H1 (cell line): ENCODE data around the gene RHBG. TPM values are rescaled to one million over a fixed set of nuclear protein-coding genes. Genes with fewer than 3 reads are reported as not detected.

Experiments used
- CTCF ChIA-PET: fragments of 300-600 bp; sonication (Branson Sonifier 250); formaldehyde crosslinking; loops from one replicate; lab custom pipeline; 2021; ENCODE audit not compliant: partially characterized antibody; lab: Charles Lee
- POLR2A ChIA-PET: fragments of 300-600 bp; sonication (Branson Sonifier 250); formaldehyde crosslinking; loops from one replicate; lab custom pipeline; 2021; ENCODE audit warnings: inconsistent platforms; ENCODE audit not compliant: partially characterized antibody; lab: Charles Lee
- DNase-seq, 2 experiments: peaks; one replicate each; pipeline versions ENCODE4 v3.0.0 to v3.0.0-alpha.2; 2010 to 2022; ENCODE audit warnings: low spot score in 2 of 2, low read depth in 1 of 2, mixed read lengths in 1 of 2
- FAIRE-seq: peaks from 2 replicates; lab custom pipeline; 2011; peaks lifted over from hg19 to GRCh38; lab: Jason Lieb, UNC
- H2AFZ ChIP-seq: 2 replicates; pipeline ENCODE4 v1.8.1; 2012; ENCODE audit warnings: low read length, inconsistent platforms
- H2AK5ac ChIP-seq: 2 replicates; pipeline ENCODE4 v1.6.1; 2013; ENCODE audit warnings: low read depth, low read length
- H2BK120ac ChIP-seq: replicated peaks from 2 replicates; pipeline ENCODE3; 2013; ENCODE audit warnings: low read depth, low read length, inconsistent platforms
- H2BK12ac ChIP-seq: 2 replicates; pipeline ENCODE4 v1.6.1; 2013; ENCODE audit warnings: low read depth, low read length
- H2BK15ac ChIP-seq: 2 replicates; pipeline ENCODE4 v1.6.1; 2013; ENCODE audit warnings: low read length
- H2BK20ac ChIP-seq: 2 replicates; pipeline ENCODE4 v1.6.1; 2013; ENCODE audit warnings: low read length
- H2BK5ac ChIP-seq: 2 replicates; pipeline ENCODE4 v1.6.1; 2013; ENCODE audit warnings: low read depth, low read length
- H3K14ac ChIP-seq: 2 replicates; pipeline ENCODE4 v1.6.1; 2013; ENCODE audit warnings: inconsistent platforms; ENCODE audit not compliant: insufficient read length
- H3K18ac ChIP-seq: 2 replicates; pipeline ENCODE4 v1.6.1; 2013; ENCODE audit warnings: low read length; ENCODE audit errors: extremely low read depth
- H3K23ac ChIP-seq: 2 replicates; pipeline ENCODE4 v1.6.1; 2013; ENCODE audit warnings: inconsistent platforms; ENCODE audit not compliant: insufficient read length
- H3K23me2 ChIP-seq: 2 replicates; pipeline ENCODE4 v1.6.1; 2013; ENCODE audit warnings: low read depth, low read length
- H3K27ac ChIP-seq: 2 replicates; pipeline ENCODE4 v1.6.1; 2011; ENCODE audit warnings: low read depth, low read length, inconsistent platforms
- H3K27me3 ChIP-seq, 4 experiments: replicated peaks in 1 of 4; 1 replicate in 1 of 4; 2 replicates in 3 of 4; pipeline versions ENCODE4 v1.6.1 to v1.8.1; 2011 to 2013; ENCODE audit warnings: low read length in 3 of 4, mild to moderate bottlenecking in 3 of 4, inconsistent platforms in 2 of 4, mixed read lengths in 2 of 4, moderate library complexity in 1 of 4; ENCODE audit not compliant: control insufficient read depth in 3 of 4, insufficient read depth in 3 of 4; ENCODE audit errors: extremely low read depth in 1 of 4
- H3K36me3 ChIP-seq, 4 experiments: 2 replicates each; pipeline versions ENCODE4 v1.6.1 to v1.8.1; 2011 to 2013; ENCODE audit warnings: mild to moderate bottlenecking in 4 of 4, low read length in 3 of 4, moderate library complexity in 2 of 4, control low read depth in 1 of 4, inconsistent platforms in 1 of 4; ENCODE audit not compliant: insufficient read depth in 4 of 4, control insufficient read depth in 2 of 4
- H3K4ac ChIP-seq: replicated peaks from 2 replicates; pipeline ENCODE3; 2013; ENCODE audit warnings: low read length, low read depth, mixed read lengths, inconsistent platforms; ENCODE audit not compliant: insufficient read length
- H3K4me1 ChIP-seq, 4 experiments: replicated peaks in 1 of 4; 1 replicate in 1 of 4; 2 replicates in 3 of 4; pipeline versions ENCODE4 v1.6.1 to v1.8.1; 2011 to 2013; ENCODE audit warnings: low read length in 3 of 4, inconsistent platforms in 2 of 4, mixed read lengths in 1 of 4; ENCODE audit not compliant: insufficient read depth in 4 of 4, control insufficient read depth in 3 of 4
- H3K4me2 ChIP-seq, 2 experiments: 2 replicates each; pipeline versions ENCODE4 v1.6.1 to v1.8.1; 2011 to 2013; ENCODE audit warnings: low read depth in 2 of 2, low read length in 2 of 2, control low read depth in 1 of 2, inconsistent platforms in 1 of 2, mild to moderate bottlenecking in 1 of 2; ENCODE audit not compliant: insufficient read depth in 1 of 2
- H3K4me3 ChIP-seq, 4 experiments: fragments of 200-600, 300-600 bp in 1 of 4; sonication (generic), shearing (Covaris generic), sonication (Bioruptor Twin) in 1 of 4; 2 replicates each; pipeline versions ENCODE4 v1.5.1 to v1.8.1; 2011 to 2016; ENCODE audit warnings: low read length in 4 of 4, low read depth in 3 of 4, control low read depth in 2 of 4, inconsistent platforms in 2 of 4, mild to moderate bottlenecking in 2 of 4, mixed read lengths in 1 of 4, moderate library complexity in 1 of 4; ENCODE audit not compliant: insufficient read depth in 2 of 4; ENCODE audit errors: extremely low read depth in 1 of 4
- H3K56ac ChIP-seq: replicated peaks from 2 replicates; pipeline ENCODE3; 2013; ENCODE audit warnings: low read depth, mild to moderate bottlenecking, mixed read lengths, low read length, inconsistent platforms; ENCODE audit not compliant: insufficient read length
- H3K79me1 ChIP-seq: 2 replicates; pipeline ENCODE4 v1.6.1; 2013; ENCODE audit warnings: low read depth, low read length, control low read depth
- H3K79me2 ChIP-seq, 2 experiments: 2 replicates each; pipeline versions ENCODE4 v1.6.1 to v1.8.1; 2012 to 2013; ENCODE audit warnings: low read length in 2 of 2, mild to moderate bottlenecking in 2 of 2, inconsistent platforms in 1 of 2; ENCODE audit not compliant: insufficient read depth in 2 of 2, control insufficient read depth in 1 of 2
- H3K9ac ChIP-seq, 4 experiments: replicated peaks in 1 of 4; 1 replicate in 1 of 4; 2 replicates in 3 of 4; pipeline versions ENCODE4 v1.6.1 to v1.8.1; 2011 to 2013; ENCODE audit warnings: low read depth in 3 of 4, low read length in 3 of 4, control low read depth in 2 of 4, mild to moderate bottlenecking in 2 of 4, moderate library complexity in 2 of 4, inconsistent platforms in 1 of 4; ENCODE audit errors: extremely low read depth in 1 of 4
- H3K9me3 ChIP-seq, 2 experiments: 2 replicates each; pipeline versions ENCODE4 v1.6.1 to v1.8.1; 2012 to 2013; ENCODE audit warnings: mild to moderate bottlenecking in 2 of 2, moderate library complexity in 2 of 2, control low read depth in 1 of 2, inconsistent platforms in 1 of 2, low read depth in 1 of 2, low read length in 1 of 2, mixed read lengths in 1 of 2; ENCODE audit not compliant: insufficient read depth in 2 of 2
- H4K20me1 ChIP-seq, 2 experiments: replicated peaks in 1 of 2; 2 replicates each; pipeline versions ENCODE3 to v1.8.1; 2011 to 2013; ENCODE audit warnings: inconsistent platforms in 2 of 2, low read length in 2 of 2, mild to moderate bottlenecking in 1 of 2; ENCODE audit not compliant: insufficient read depth in 2 of 2, control insufficient read depth in 1 of 2
- H4K5ac ChIP-seq: 2 replicates; pipeline ENCODE4 v1.6.1; 2013; ENCODE audit warnings: low read length, low read depth, mixed read lengths, inconsistent platforms; ENCODE audit not compliant: insufficient read length
- H4K8ac ChIP-seq: 2 replicates; pipeline ENCODE4 v1.8.0; 2013; ENCODE audit warnings: mild to moderate bottlenecking, moderate library complexity, low read length, inconsistent platforms; ENCODE audit not compliant: insufficient read depth; ENCODE audit errors: extremely low read depth
- H4K91ac ChIP-seq: replicated peaks from 2 replicates; pipeline ENCODE3; 2013; ENCODE audit warnings: low read length, mixed read lengths, inconsistent platforms; ENCODE audit not compliant: insufficient read length
- ASH2L ChIP-seq: fragments of 200-600, 300-600 bp; sonication (generic); IDR thresholded peaks from one replicate; pipeline ENCODE4 v1.7.1; 2017; ENCODE audit warnings: low read length
- E2F6 ChIP-seq: IDR thresholded peaks from 2 replicates; pipeline ENCODE4 v1.6.1; 2012; ENCODE audit warnings: inconsistent platforms
- KDM4A ChIP-seq: IDR thresholded peaks from one replicate; pipeline ENCODE4 v1.7.1; 2012; ENCODE audit warnings: low read depth, mild to moderate bottlenecking, moderate library complexity, low read length, inconsistent platforms; ENCODE audit not compliant: severe bottlenecking
- POLR2A ChIP-seq, 2 experiments: IDR thresholded peaks; 1 replicate in 1 of 2; 2 replicates in 1 of 2; pipeline ENCODE4 v1.6.1; 2011; ENCODE audit warnings: low read depth in 2 of 2, low read length in 2 of 2, mild to moderate bottlenecking in 2 of 2; ENCODE audit errors: control extremely low read depth in 1 of 2
- SUZ12 ChIP-seq: fragments of 200-600 bp; sonication (generic); IDR thresholded peaks from 2 replicates; pipeline ENCODE4 v1.6.1; 2012; ENCODE audit warnings: mild to moderate bottlenecking, inconsistent platforms, low read length, moderate library complexity, mixed read lengths
- TAF1 ChIP-seq: IDR thresholded peaks from 2 replicates; pipeline ENCODE4 v1.6.1; 2011; ENCODE audit warnings: mild to moderate bottlenecking, low read depth, low read length
- TBP ChIP-seq: IDR thresholded peaks from 2 replicates; pipeline ENCODE4 v1.6.1; 2011; ENCODE audit warnings: low read depth, low read length, improper control_type of control experiment
- YY1 ChIP-seq: IDR thresholded peaks from 2 replicates; pipeline ENCODE4 v1.6.1; 2011; ENCODE audit warnings: low read depth, mild to moderate bottlenecking, low read length
- WGBS, 2 experiments: shearing (Covaris generic) in 1 of 2; methylation state at CpG; one replicate each; pipeline versions ENCODE4 v1.1.6 to v1.1.7; 2013 to 2015; ENCODE audit warnings: low lambda C conversion rate in 2 of 2, mixed read lengths in 2 of 2, inconsistent platforms in 1 of 2, low coverage in 1 of 2, missing lambda C conversion rate in 1 of 2; ENCODE audit not compliant: insufficient replicate concordance in 2 of 2, insufficient coverage in 1 of 2, insufficient read length in 1 of 2; ENCODE audit errors: extremely low coverage in 1 of 2, missing lambda C conversion rate in 1 of 2; 5-methylcytosine and 5-hydroxymethylcytosine counted together
- long read RNA-seq, 2 experiments: library from RNA in 1 of 2; library from capped mRNA in 1 of 2; stranded (forward); transcript quantifications; one replicate each; pipeline ENCODE4 v2.0.0, GENCODE V29; 2021; ENCODE audit warnings: inconsistent platforms in 1 of 2
- polyA minus RNA-seq, 3 experiments: library from RNA; depleted of rRNA, polyadenylated mRNA; stranded (reverse); fragments of >200 nt; gene quantifications; 1 replicate in 2 of 3; 2 replicates in 1 of 3; pipeline ENCODE4 v1.2.3, GENCODE V29; 2011
- polyA plus RNA-seq, 7 experiments: library from polyadenylated mRNA; depleted of rRNA in 3 of 7; stranded (reverse) in 5 of 7; unstranded in 2 of 7; fragments of >200 nt in 5 of 7; fragments of 200-250 nt in 2 of 7; gene quantifications; 1 replicate in 5 of 7; 2 replicates in 1 of 7; 4 replicates in 1 of 7; pipeline versions ENCODE4 v1.2.1 to v1.2.3, GENCODE V29; 2011 to 2013; ENCODE audit warnings: missing spikeins in 2 of 7, mixed read lengths in 2 of 7
- total RNA-seq: library from RNA; stranded (reverse); fragmentation: NEBNext Ultra II Directional; extraction: Animal tissue kit (Norgen Biotek cat#: 25700); gene quantifications from 2 replicates; pipeline ENCODE4 v1.2.1, GENCODE V29; 2021

RHBG gene
- total RNA-seq (2.2 and 2.6 TPM in 2 replicates), polyA plus RNA-seq (2011; rRNA removed) (2.7 and 3.1 TPM in 2 replicates), polyA minus RNA-seq (2011; rRNA and poly(A)+ RNA removed) (1.2 and 1.5 TPM in 2 replicates)
- polyA plus RNA-seq (2011; cell fraction: cytosol; rRNA removed), result 2.7 TPM
- polyA plus RNA-seq (2011; cell fraction: nucleus; rRNA removed), result 6.5 TPM
- 1.9 to 2.4 TPM (median 2.1 TPM) in 4 replicates for polyA plus RNA-seq (2012, experiment 1 of 2)
- polyA plus RNA-seq (2012, experiment 2 of 2), result 0.92 TPM
- 2.1 TPM for polyA plus RNA-seq (2013, experiment 1 of 2)
- polyA plus RNA-seq (2013, experiment 2 of 2), result 1.7 TPM
- polyA minus RNA-seq (2011; cell fraction: cytosol; rRNA and poly(A)+ RNA removed), result 2.1 TPM
- 5.1 TPM for polyA minus RNA-seq (2011; cell fraction: nucleus; rRNA and poly(A)+ RNA removed)
- long read RNA-seq, experiment 1, partial matches to known transcripts, result 1 of 3 reads
- long read RNA-seq, experiment 1, other reads (novel, unspliced or antisense), result 2 of 3 reads
- long read RNA-seq, experiment 2, partial matches to known transcripts, result 0 of 2 reads
- long read RNA-seq, experiment 2, other reads (novel, unspliced or antisense), result 2 of 2 reads

GRCh38 chr1:156368889-156369684 is at the start of gene RHBG:
Gene RHBG, plus strand, starts transcription at chr1:156369211. Its CDS starts 39 bp downstream, at chr1:156369250.
- peaks cover 0 to 14% (median 11%) of the 10 kb centered on the region in 4 experiments; a peak in 6 of 7 replicates for H3K27me3 ChIP-seq
- H3K14ac ChIP-seq, result no peak within 1 kb of the TSS
- H3K79me1 ChIP-seq, result no peaks in the 10 kb centered on the region
- no peak within 1 kb of the TSS for H2AK5ac ChIP-seq
- peak within 1 kb of the TSS; percentile 85; the same call in 1 of the 2 replicates for H2AFZ ChIP-seq
- H4K5ac ChIP-seq, result no peak within 1 kb of the TSS
- peak within 1 kb of the TSS; percentile 63; the same call in 1 of the 2 replicates for H2BK12ac ChIP-seq
- H3K4me2 ChIP-seq, result peak within 1 kb of the TSS; percentile 77 to 92
- 13% methylated on average over 44 of the region's 48 CpGs; no CpG with 5 or more reads in 1 of the 2 experiments for WGBS, 2 experiments
- no peaks in the 10 kb centered on the region for H3K79me2 ChIP-seq
- H4K91ac ChIP-seq, result peak within 1 kb of the TSS; percentile 77
- H3K23ac ChIP-seq, result no peak within 1 kb of the TSS
- H3K36me3 ChIP-seq, result no peaks in the 10 kb centered on the region
- no peak within 1 kb of the TSS for H3K27ac ChIP-seq
- H2BK15ac ChIP-seq, result no peak within 1 kb of the TSS
- peak within 1 kb of the TSS; percentile 16 to 65 (median 28); a peak in 4 of 7 replicates for H3K9ac ChIP-seq
- H4K8ac ChIP-seq, result peak within 1 kb of the TSS; percentile 82
- peak within 1 kb of the TSS; percentile 50 for H2BK120ac ChIP-seq
- DNase-seq (peak in 1 of 2 experiments; percentile 88), FAIRE-seq (no peak)
- POLR2A ChIA-PET, result interaction anchor here (0.7 to 1.5 kb wide), 4 partner anchors 9 to 130 kb away, joined by 3 to 5 read pairs (median 4); no protein-coding TSS in a partner anchor
- H3K9me3 ChIP-seq, result no peaks in the 10 kb centered on the region
- H3K56ac ChIP-seq, result no peak within 1 kb of the TSS
- H3K4me1 ChIP-seq, result peaks cover 0 to 7% (median 4%) of the 10 kb centered on the region in 4 experiments; a peak in 5 of 7 replicates
- peak within 1 kb of the TSS; percentile 78 for H3K18ac ChIP-seq
- H3K4ac ChIP-seq, result no peak within 1 kb of the TSS
- no peak within 1 kb of the TSS; the same call in 1 of the 2 replicates for H2BK5ac ChIP-seq
- CTCF ChIA-PET, result interaction anchor here (0.6 to 11.9 kb wide), 4 partner anchors 10 to 273 kb away, joined by 3 to 156 read pairs (median 6); no protein-coding TSS in a partner anchor
- peak within 1 kb of the TSS; percentile 52 to 66 (median 56) for H3K4me3 ChIP-seq
- H3K23me2 ChIP-seq, result peaks cover 9% of the 10 kb centered on the region; the same call in 1 of the 2 replicates
- 0 out of 2 replicates have a peak within 1 kb of the TSS, but pooled peaks have one; percentile 80 for H2BK20ac ChIP-seq
- H4K20me1 ChIP-seq, result no peaks in the 10 kb centered on the region
- TF ChIP-seq TAF1 (peak; percentile 77), TBP (peak; percentile 67; the same call in 1 of the 2 replicates), SUZ12 (no peak), POLR2A (IDR thresholded peaks at IDR 0.05; ENCODE audit: control extremely low read depth in 1 of 2, low read depth in 2 of 2, low read length in 2 of 2) (peak in 1 of 2 experiments; percentile 44; a peak in 1 of 3 replicates), YY1 (peak; percentile 40; the same call in 1 of the 2 replicates), E2F6 (no peak), KDM4A (peak; percentile 46), ASH2L (peak; percentile 85)
